T-helper 17 cell (primary cell): ENCODE results near the gene MGAT5. TPM values are rescaled to one million over a fixed set of nuclear protein-coding genes. Genes with fewer than 3 reads are reported as not detected.
A peak's percentile ranks its signal among the peaks of the same experiment; 100 is the strongest.

ENCODE experiments used
- ATAC-seq: fragments of 150-1000 bp; cut with Tn5 transposase; 2 replicates; pipeline ENCODE4 v1.10.0; 2021; ENCODE audit warnings: mild to moderate bottlenecking, moderate library complexity
- DNase-seq, 3 donors: peaks; one replicate each; pipeline versions ENCODE4 v3.0.0 to v3.0.0-alpha.2; 2020 to 2021
- H3K9me3 ChIP-seq: one replicate; pipeline ENCODE4 v1.7.0; 2013; ENCODE audit warnings: low read length, mild to moderate bottlenecking; ENCODE audit not compliant: control insufficient read depth, poor library complexity, severe bottlenecking
- H3K27ac Mint-ChIP-seq: one replicate; pipeline ENCODE4 v1.8.0; 2022; ENCODE audit warnings: mild to moderate bottlenecking, moderate library complexity, mixed read lengths
- H3K27me3 Mint-ChIP-seq: one replicate; pipeline ENCODE4 v1.8.0; 2022; ENCODE audit warnings: mixed read lengths
- H3K36me3 Mint-ChIP-seq: one replicate; pipeline ENCODE4 v1.8.0; 2022; ENCODE audit warnings: low read depth, mixed read lengths
- H3K4me1 Mint-ChIP-seq: one replicate; pipeline ENCODE4 v1.8.0; 2022; ENCODE audit warnings: mild to moderate bottlenecking, mixed read lengths
- H3K4me3 Mint-ChIP-seq: one replicate; pipeline ENCODE4 v1.8.0; 2022; ENCODE audit warnings: mild to moderate bottlenecking, moderate library complexity, mixed read lengths
- total RNA-seq, 4 donors: library from RNA in 2 of 4; stranded (reverse) in 2 of 4; gene quantifications; one replicate each; pipeline ENCODE4 v1.2.3 and lab custom pipeline; 2022 to 2026

Gene MGAT5
- total RNA-seq, 2 donors from 2014 or later = 120 to 127 TPM

GRCh38 chr2:134348239-134348638, 94.4 kb downstream of the MGAT5 start:
- DNase-seq = no peak
- Mint-ChIP-seq H3K27me3 (no peaks in the 10 kb centered on the region), H3K36me3 (peaks cover 17% of the 10 kb centered on the region), H3K4me3 (peak overlapping the region; percentile 9), H3K27ac (peak overlapping the region; percentile 71), H3K4me1 (peaks cover 23% of the 10 kb centered on the region)
- H3K9me3 ChIP-seq = no peaks in the 10 kb centered on the region
- ATAC-seq = peak; percentile 86

GRCh38 chr2:134348760-134349159, 94.9 kb downstream of the MGAT5 start:
- DNase-seq = no peak
- ATAC-seq = no peak
- Mint-ChIP-seq H3K36me3 (peaks cover 17% of the 10 kb centered on the region), H3K4me3 (no peak overlapping the region), H3K27ac (peak overlapping the region; percentile 71), H3K4me1 (peaks cover 22% of the 10 kb centered on the region), H3K27me3 (no peaks in the 10 kb centered on the region)
- no peaks in the 10 kb centered on the region for H3K9me3 ChIP-seq

GRCh38 chr2:134351016-134351415, 97.1 kb downstream of the MGAT5 start:
- DNase-seq (no peak), ATAC-seq (no peak)
- Mint-ChIP-seq H3K4me1 (peaks cover 15% of the 10 kb centered on the region), H3K27ac (peak overlapping the region; percentile 14), H3K36me3 (peaks cover 8% of the 10 kb centered on the region), H3K27me3 (no peaks in the 10 kb centered on the region), H3K4me3 (no peak overlapping the region)
- H3K9me3 ChIP-seq = no peaks in the 10 kb centered on the region

DNA sequence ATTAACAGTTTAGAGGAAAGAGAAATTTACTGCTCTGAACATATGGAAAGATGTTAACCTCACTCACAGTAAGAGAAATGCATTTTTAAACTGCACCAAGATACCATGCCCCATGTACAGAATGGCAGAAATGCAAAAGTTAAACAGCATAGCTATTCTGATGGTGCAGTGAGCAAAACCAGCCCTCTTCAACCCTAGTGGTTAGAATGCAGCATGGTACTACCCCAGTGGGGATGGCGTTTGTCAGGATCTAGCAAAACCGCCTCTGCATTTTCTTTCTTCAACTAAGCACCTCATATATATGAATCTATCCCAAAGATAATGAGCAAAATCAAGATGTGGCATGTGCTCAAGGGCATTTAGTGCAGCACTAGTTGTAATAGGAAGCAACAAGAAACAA, 98.0 kb downstream of the MGAT5 start:
- H3K9me3 ChIP-seq = no peaks in the 10 kb centered on the region
- H3K4me1 Mint-ChIP-seq = peaks cover 12% of the 10 kb centered on the region
- ATAC-seq = no peak
- H3K27ac Mint-ChIP-seq = no peak overlapping the region
- H3K4me3 Mint-ChIP-seq = no peak overlapping the region
- no peaks in the 10 kb centered on the region for H3K27me3 Mint-ChIP-seq
- peaks cover 12% of the 10 kb centered on the region for H3K36me3 Mint-ChIP-seq
- DNase-seq = no peak

DNA sequence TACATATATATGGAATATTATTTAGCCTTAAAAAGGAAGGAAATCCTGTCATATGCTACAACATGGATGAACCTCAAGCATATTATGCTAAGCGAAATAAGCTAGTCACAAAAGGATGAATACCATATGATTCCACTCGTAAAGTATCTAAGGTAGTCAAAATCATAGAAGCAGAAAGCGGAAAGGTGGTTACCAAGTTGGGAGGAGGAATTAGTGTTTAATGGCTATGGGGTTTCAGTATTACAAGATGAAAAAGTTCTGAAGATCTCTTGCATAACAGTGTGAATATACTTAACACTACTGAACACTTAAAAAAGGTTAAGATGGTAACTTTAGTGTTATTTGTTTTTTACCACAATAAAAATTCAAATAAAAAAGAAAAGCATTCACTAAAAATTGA, 99.0 kb downstream of the MGAT5 start:
- no peak for ATAC-seq

DNA sequence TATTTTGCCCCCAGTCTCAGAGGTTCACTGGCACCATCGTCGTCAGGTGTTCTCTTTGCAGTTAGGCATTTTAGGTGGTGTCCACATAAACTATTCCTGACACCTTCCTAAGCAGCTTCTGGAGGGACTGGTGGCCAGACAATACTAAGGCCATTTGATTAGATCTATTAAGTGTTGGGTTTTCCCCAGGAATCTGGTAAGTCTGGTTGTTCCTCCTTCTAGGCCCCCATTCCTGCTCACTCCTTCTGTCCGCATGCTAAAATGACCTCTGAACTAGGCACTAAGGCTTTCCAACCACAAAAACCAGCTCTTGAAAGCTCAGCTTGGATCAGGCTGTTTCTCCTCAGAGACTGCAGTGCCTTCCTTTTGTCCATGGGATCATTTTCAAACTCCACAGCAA, 100.7 kb downstream of the MGAT5 start:
- DNase-seq (no peak), ATAC-seq (no peak)
- Mint-ChIP-seq H3K27me3 (no peaks in the 10 kb centered on the region), H3K27ac (peak overlapping the region; percentile 24), H3K4me3 (no peak overlapping the region), H3K4me1 (peaks cover 8% of the 10 kb centered on the region), H3K36me3 (peaks cover 13% of the 10 kb centered on the region)
- H3K9me3 ChIP-seq = no peaks in the 10 kb centered on the region

More for the DNA sequence above, 99.0 kb downstream of the MGAT5 start:
- Mint-ChIP-seq H3K4me3 (no peak overlapping the region), H3K36me3 (peaks cover 13% of the 10 kb centered on the region), H3K4me1 (peaks cover 12% of the 10 kb centered on the region), H3K27me3 (no peaks in the 10 kb centered on the region), H3K27ac (no peak overlapping the region)
- H3K9me3 ChIP-seq = no peaks in the 10 kb centered on the region
- DNase-seq = no peak

- Mint-ChIP-seq H3K36me3 (peaks cover 6% of the 10 kb centered on the region), H3K4me3 (no peak overlapping the region), H3K27me3 (no peaks in the 10 kb centered on the region), H3K27ac (no peak overlapping the region), H3K4me1 (peaks cover 6% of the 10 kb centered on the region)
- DNase-seq (no peak), ATAC-seq (no peak)
- H3K9me3 ChIP-seq = no peaks in the 10 kb centered on the region
Observed at GRCh38 chr2:134357814-134358213, 103.9 kb downstream of the MGAT5 start.

- H3K9me3 ChIP-seq = no peaks in the 10 kb centered on the region
- H3K4me1 Mint-ChIP-seq = peaks cover 6% of the 10 kb centered on the region
- no peak overlapping the region for H3K4me3 Mint-ChIP-seq
- H3K36me3 Mint-ChIP-seq = peaks cover 4% of the 10 kb centered on the region
- peak overlapping the region; percentile 34 for H3K27ac Mint-ChIP-seq
- H3K27me3 Mint-ChIP-seq = no peaks in the 10 kb centered on the region
- DNase-seq (no peak), ATAC-seq (no peak)
Observed at GRCh38 chr2:134359367-134360081, 105.7 kb downstream of the MGAT5 start.

DNA sequence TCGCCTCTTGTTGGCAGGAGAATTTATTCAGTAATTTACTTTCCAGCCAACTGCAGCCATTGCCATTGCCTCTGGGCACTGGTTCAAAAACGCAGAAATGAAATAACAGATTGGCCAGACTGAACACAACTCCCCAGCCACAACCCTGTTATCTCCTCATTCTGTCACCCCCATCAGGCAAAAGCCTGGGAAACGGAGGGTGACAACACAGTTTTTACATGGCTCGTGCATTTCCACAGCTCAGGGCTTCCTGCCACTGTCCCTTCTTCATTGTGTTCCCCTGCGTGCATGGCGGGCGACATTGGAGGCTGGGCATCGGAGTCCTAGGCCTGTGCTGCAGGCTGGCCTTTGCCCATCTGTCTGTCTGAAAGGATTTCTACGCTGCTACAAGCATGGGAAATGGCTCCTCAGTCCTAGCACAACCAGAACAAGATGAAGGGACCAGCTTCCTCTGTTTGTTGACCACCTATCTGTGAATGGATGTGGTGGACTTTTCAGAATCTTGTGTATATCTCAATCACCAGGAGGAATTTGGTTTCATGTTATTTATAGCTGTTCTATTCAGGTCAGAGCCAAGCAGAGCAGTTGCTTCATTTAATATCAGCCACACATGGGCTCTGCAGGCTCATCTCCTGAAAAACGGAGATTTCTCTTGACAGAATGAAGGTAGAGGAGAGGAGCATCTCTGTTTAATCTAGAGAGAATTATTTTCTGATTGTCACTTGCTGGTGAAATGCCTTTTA, 107.0 kb downstream of the MGAT5 start:
- no peaks in the 10 kb centered on the region for H3K27me3 Mint-ChIP-seq
- DNase-seq = no peak
- peaks cover 13% of the 10 kb centered on the region for H3K4me1 Mint-ChIP-seq
- no peak overlapping the region for H3K4me3 Mint-ChIP-seq
- H3K36me3 Mint-ChIP-seq = peaks cover 4% of the 10 kb centered on the region
- no peaks in the 10 kb centered on the region for H3K9me3 ChIP-seq
- ATAC-seq = no peak
- H3K27ac Mint-ChIP-seq = peak overlapping the region; percentile 47

DNA sequence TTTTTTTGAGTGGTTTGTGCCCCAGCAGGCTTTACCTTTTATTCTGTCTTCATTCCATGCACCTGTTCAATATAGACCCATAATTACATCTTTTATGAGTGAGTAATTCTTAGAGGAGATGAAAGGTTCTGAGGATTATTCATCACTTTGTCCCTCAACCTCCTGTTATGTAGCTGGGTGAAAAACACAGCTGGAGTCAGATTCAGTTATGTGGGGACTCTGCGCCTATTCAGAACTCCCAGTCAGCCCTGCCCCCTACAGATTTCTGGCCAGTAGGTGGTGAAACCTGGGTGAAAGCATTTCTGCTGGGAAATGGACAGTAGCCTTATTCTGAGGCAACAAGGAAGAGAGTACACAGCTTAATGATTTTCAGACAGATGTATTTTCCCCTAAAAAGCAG, 107.8 kb downstream of the MGAT5 start:
- H3K4me1 Mint-ChIP-seq = peaks cover 15% of the 10 kb centered on the region
- H3K9me3 ChIP-seq = no peaks in the 10 kb centered on the region
- H3K4me3 Mint-ChIP-seq = no peak overlapping the region
- ATAC-seq = no peak
- H3K27me3 Mint-ChIP-seq = no peaks in the 10 kb centered on the region
- H3K27ac Mint-ChIP-seq = no peak overlapping the region
- peaks cover 3% of the 10 kb centered on the region for H3K36me3 Mint-ChIP-seq
- DNase-seq = no peak

DNA sequence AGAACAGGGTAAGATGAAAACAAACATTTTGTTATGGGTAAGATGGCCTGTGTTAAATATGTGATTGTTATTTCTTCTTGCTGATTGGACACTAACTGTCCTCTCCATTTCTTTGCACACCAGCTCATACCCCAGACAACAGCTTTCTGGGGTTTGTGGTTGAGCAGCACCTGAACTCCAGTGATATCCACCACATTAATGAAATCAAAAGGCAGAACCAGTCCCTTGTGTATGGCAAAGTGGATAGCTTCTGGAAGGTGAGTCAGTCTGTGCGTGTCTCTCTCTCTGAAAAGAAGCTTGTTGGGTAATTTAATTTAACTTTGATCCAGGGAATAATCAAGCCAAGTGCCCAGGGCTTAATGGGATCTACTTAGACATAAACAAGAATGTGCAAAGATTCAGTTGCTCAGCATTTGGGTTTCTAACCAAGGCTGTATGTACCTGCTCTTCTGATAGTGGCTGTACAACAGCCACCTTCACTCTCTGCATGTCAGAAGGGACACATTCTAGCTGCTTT, 108.3 kb downstream of the MGAT5 start:
- Mint-ChIP-seq H3K36me3 (peaks cover 4% of the 10 kb centered on the region), H3K27ac (no peak overlapping the region), H3K27me3 (no peaks in the 10 kb centered on the region), H3K4me3 (no peak overlapping the region), H3K4me1 (peaks cover 20% of the 10 kb centered on the region)
- no peak for DNase-seq
- ATAC-seq = no peak
- H3K9me3 ChIP-seq = no peaks in the 10 kb centered on the region

DNA sequence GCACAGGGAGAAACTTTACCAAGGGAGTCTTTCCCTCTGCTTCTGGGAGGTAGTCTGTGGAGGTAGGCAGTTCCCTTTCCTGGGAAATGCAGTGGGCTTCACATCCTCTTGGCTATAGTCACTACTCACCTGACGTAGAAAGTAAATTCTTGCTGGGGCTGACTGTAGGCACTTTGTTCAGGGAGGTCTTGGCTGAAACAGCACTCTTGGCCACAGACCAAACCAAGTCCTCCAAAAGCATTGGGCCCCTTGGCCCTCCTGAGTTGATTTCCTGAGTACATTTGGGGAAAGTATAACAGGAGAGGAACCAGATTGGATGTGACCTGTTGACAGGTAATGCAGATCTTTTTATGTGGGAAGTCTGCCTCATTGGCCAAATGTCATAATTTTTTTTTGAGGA, 108.9 kb downstream of the MGAT5 start:
- ATAC-seq (no peak), DNase-seq (no peak)
- Mint-ChIP-seq H3K27me3 (no peaks in the 10 kb centered on the region), H3K4me3 (no peak overlapping the region), H3K27ac (no peak overlapping the region), H3K4me1 (peaks cover 24% of the 10 kb centered on the region), H3K36me3 (peaks cover 4% of the 10 kb centered on the region)
- H3K9me3 ChIP-seq = no peaks in the 10 kb centered on the region

DNA sequence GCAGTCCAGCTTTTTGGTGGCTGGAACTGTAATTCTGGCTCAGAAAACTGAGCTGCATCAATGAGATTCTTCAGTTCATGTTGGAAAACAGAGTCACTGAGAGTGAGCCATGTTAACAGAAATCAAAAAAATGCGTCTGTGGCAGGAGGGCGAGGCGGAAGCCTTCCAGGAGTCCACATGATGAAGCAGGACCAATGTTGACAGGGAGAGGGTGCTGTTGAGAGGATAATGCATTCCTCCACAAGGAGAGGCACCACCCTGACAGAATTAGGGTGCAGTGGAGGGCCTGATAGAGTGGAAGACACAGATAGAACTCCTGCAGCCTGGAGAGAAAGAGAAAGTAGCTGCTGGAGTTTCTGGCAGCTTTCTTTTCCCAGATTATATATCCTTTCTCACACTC, 111.5 kb downstream of the MGAT5 start:
- ATAC-seq (peak; percentile 32), DNase-seq (no peak)
- no peaks in the 10 kb centered on the region for H3K9me3 ChIP-seq
- H3K27me3 Mint-ChIP-seq = no peaks in the 10 kb centered on the region
- H3K4me1 Mint-ChIP-seq = peaks cover 37% of the 10 kb centered on the region
- H3K36me3 Mint-ChIP-seq = peaks cover 6% of the 10 kb centered on the region
- H3K27ac Mint-ChIP-seq = peak overlapping the region; percentile 86
- no peak overlapping the region for H3K4me3 Mint-ChIP-seq
